ENCODE results near the gene ENPEP. TPM values are rescaled to one million over a fixed set of nuclear protein-coding genes. Genes with fewer than 3 reads are reported as not detected.

ENPEP gene
- total and polyA plus RNA-seq, 9 donors: 0.91 to 4.7 (median 2.2) TPM

- Histone ChIP-seq H3K36me3 (no peaks in the 10 kb centered on the region), H3K4me1 (ENCODE audit: insufficient read depth) (no peaks in the 10 kb centered on the region), H3K4me3 (no peak overlapping the region), H3K27ac (no peak overlapping the region), H3K27me3 (no peaks in the 10 kb centered on the region), H3K9me3 (no peaks in the 10 kb centered on the region)
- intact Hi-C loops (cut with DNase I): no loop called here
- TF ChIP-seq CTCF (IDR thresholded peaks at IDR 0.05): no peak
- no peak for TF ChIP-seq EP300 (IDR thresholded peaks at IDR 0.05)
- no peak for TF ChIP-seq POLR2A (IDR thresholded peaks at IDR 0.05)
- 75 to 81% (median 75%) methylated on average over 5 of the region's 5 CpGs for WGBS, 3 donors
- no peak for DNase-seq
These were observed 7.6 kb downstream of the ENPEP start for GRCh38 chr4:110483516-110483915.

- intact Hi-C loops (cut with DNase I): no loop called here
- H3K9me3 ChIP-seq: no peaks in the 10 kb centered on the region
These were observed 8.1 kb downstream of the ENPEP start for GRCh38 chr4:110484029-110484428.

GRCh38 chr4:110484767-110485166, 8.8 kb downstream of the ENPEP start:
- Histone ChIP-seq H3K4me3 (no peak overlapping the region), H3K4me1 (ENCODE audit: insufficient read depth) (no peaks in the 10 kb centered on the region), H3K27me3 (no peaks in the 10 kb centered on the region), H3K36me3 (no peaks in the 10 kb centered on the region), H3K9me3 (no peaks in the 10 kb centered on the region), H3K27ac (no peak overlapping the region)
- DNase-seq: no peak
- 58 to 77% (median 72%) methylated on average over 5 of the region's 5 CpGs for WGBS, 3 donors
- no peak for TF ChIP-seq POLR2A (IDR thresholded peaks at IDR 0.05)
- TF ChIP-seq EP300 (IDR thresholded peaks at IDR 0.05): no peak
- no peak for TF ChIP-seq CTCF (IDR thresholded peaks at IDR 0.05)
- intact Hi-C loops (cut with DNase I): no loop called here

More at GRCh38 chr4:110484029-110484428, 8.1 kb downstream of the ENPEP start:
- Histone ChIP-seq H3K4me1 (ENCODE audit: insufficient read depth) (no peaks in the 10 kb centered on the region), H3K27me3 (no peaks in the 10 kb centered on the region), H3K27ac (no peak overlapping the region), H3K36me3 (no peaks in the 10 kb centered on the region), H3K4me3 (no peak overlapping the region)
- TF ChIP-seq POLR2A (IDR thresholded peaks at IDR 0.05) (no peak), EP300 (IDR thresholded peaks at IDR 0.05) (no peak), CTCF (IDR thresholded peaks at IDR 0.05) (no peak)
- 86 to 91% (median 89%) methylated on average over 2 of the region's 2 CpGs for WGBS, 3 donors
- no peak for DNase-seq

- Histone ChIP-seq H3K27me3 (no peaks in the 10 kb centered on the region), H3K36me3 (no peaks in the 10 kb centered on the region), H3K4me3 (no peak overlapping the region), H3K4me1 (ENCODE audit: insufficient read depth) (no peaks in the 10 kb centered on the region), H3K27ac (no peak overlapping the region), H3K9me3 (no peaks in the 10 kb centered on the region)
- TF ChIP-seq POLR2A (IDR thresholded peaks at IDR 0.05): no peak
- no peak for TF ChIP-seq EP300 (IDR thresholded peaks at IDR 0.05)
- no peak for TF ChIP-seq CTCF (IDR thresholded peaks at IDR 0.05)
- intact Hi-C loops (cut with DNase I): no loop called here
- WGBS, 3 donors: 7 to 26% (median 15%) methylated on average over 1 of the region's 1 CpG
- no peak for DNase-seq
These were observed 9.5 kb downstream of the ENPEP start for GRCh38 chr4:110485452-110485851.
